ENCODE measurements around the gene VAC14.

The VAC14 gene

GRCh38 chr16:70753228-70753627 is 47.7 kb downstream of the VAC14 start:
- Histone ChIP-seq H3K4me3 (ENCODE audit: low read depth in 1 of 2, low read length in 2 of 2) (no peak overlapping the region), H3K4me1 (ENCODE audit: control insufficient read depth in 1 of 2, insufficient read depth in 2 of 2, low read length in 2 of 2) (peaks cover 28 to 35% of the 10 kb centered on the region in 2 donors), H3K27ac (ENCODE audit: low read depth, low read length) (no peak overlapping the region), H3K9ac (ENCODE audit: low read depth in 1 of 2, low read length in 2 of 2) (no peak overlapping the region), H3K36me3 (ENCODE audit: control insufficient read depth in 1 of 2, insufficient read depth in 2 of 2, low read length in 2 of 2) (peaks cover 4 to 16% of the 10 kb centered on the region in 2 donors), H3K9me3 (ENCODE audit: control insufficient read depth in 1 of 2, low read length in 2 of 2) (no peaks in the 10 kb centered on the region), H3K27me3 (ENCODE audit: control insufficient read depth in 1 of 2, insufficient read depth in 2 of 2, low read length in 2 of 2) (no peaks in the 10 kb centered on the region)

DNA sequence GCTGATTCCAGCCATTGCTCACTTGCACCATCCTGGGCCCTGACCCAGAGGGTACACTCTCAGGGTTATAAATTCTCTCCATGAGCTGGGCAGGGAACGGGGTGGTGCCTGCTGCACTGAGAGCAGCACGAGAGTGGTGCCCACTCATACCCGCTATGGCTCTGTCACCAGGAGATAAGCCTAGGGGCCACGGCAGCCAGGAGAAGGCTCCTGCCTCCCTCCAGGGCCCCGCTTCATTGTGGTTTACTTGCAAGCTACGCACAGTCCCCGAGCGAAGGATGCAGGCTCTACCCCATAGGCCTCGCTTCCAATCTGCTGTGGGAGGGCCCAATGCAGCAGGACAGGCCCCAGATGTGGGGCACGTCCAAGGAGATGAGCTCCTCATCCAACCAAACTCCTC is 48.5 kb downstream of the VAC14 start:
- H3K4me3 ChIP-seq (ENCODE audit: low read depth in 1 of 2, low read length in 2 of 2): no peak overlapping the region
- no peaks in the 10 kb centered on the region for H3K27me3 ChIP-seq (ENCODE audit: control insufficient read depth in 1 of 2, insufficient read depth in 2 of 2, low read length in 2 of 2)
- peak overlapping the region; percentile 34 for H3K27ac ChIP-seq (ENCODE audit: low read depth, low read length)
- peaks cover 4 to 9% of the 10 kb centered on the region in 2 donors for H3K36me3 ChIP-seq (ENCODE audit: control insufficient read depth in 1 of 2, insufficient read depth in 2 of 2, low read length in 2 of 2)
- H3K9me3 ChIP-seq (ENCODE audit: control insufficient read depth in 1 of 2, low read length in 2 of 2): no peaks in the 10 kb centered on the region
- no peak overlapping the region for H3K9ac ChIP-seq (ENCODE audit: low read depth in 1 of 2, low read length in 2 of 2)
- H3K4me1 ChIP-seq (ENCODE audit: control insufficient read depth in 1 of 2, insufficient read depth in 2 of 2, low read length in 2 of 2): peaks cover 36 to 44% of the 10 kb centered on the region in 2 donors

GRCh38 chr16:70751593-70751992 is 49.4 kb downstream of the VAC14 start:
- H3K4me3 ChIP-seq (ENCODE audit: low read depth in 1 of 2, low read length in 2 of 2): no peak overlapping the region
- H3K9me3 ChIP-seq (ENCODE audit: control insufficient read depth in 1 of 2, low read length in 2 of 2): no peaks in the 10 kb centered on the region
- no peak overlapping the region for H3K9ac ChIP-seq (ENCODE audit: low read depth in 1 of 2, low read length in 2 of 2)
- H3K36me3 ChIP-seq (ENCODE audit: control insufficient read depth in 1 of 2, insufficient read depth in 2 of 2, low read length in 2 of 2): peaks cover 2 to 4% of the 10 kb centered on the region in 2 donors
- H3K27ac ChIP-seq (ENCODE audit: low read depth, low read length): peak overlapping the region; percentile 40
- H3K4me1 ChIP-seq (ENCODE audit: control insufficient read depth in 1 of 2, insufficient read depth in 2 of 2, low read length in 2 of 2): peaks cover 44 to 52% of the 10 kb centered on the region in 2 donors
- no peaks in the 10 kb centered on the region for H3K27me3 ChIP-seq (ENCODE audit: control insufficient read depth in 1 of 2, insufficient read depth in 2 of 2, low read length in 2 of 2)

DNA sequence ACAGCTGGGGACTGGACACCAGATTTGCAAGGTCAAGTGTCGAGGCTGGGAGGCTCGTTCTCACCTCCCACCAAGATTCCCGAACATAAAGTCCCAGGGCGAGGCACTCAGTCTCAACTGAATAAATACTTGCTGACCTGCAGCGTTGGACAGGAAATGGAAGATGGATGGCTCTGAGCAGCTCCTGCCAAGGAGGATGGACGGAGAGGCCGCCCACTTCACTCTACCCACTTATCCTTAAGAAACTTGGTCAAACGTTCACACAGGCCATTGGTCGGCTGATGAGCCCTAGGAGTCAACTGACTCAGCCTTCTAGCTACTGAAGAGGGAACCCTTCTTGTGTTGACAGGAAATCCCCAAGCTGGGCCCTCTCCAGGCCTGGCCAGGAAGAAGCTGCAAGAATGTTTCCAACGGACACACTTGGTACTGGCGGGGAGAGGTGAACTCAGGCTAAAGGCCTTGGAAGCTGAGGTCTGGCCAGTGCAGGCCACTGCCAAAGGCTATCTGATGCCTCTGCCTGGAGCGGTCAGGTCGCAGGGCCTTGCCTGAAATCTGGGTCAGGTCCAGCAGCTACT is 50.0 kb downstream of the VAC14 start:
- Histone ChIP-seq H3K36me3 (ENCODE audit: control insufficient read depth in 1 of 2, insufficient read depth in 2 of 2, low read length in 2 of 2) (peaks cover 0 to 4% of the 10 kb centered on the region in 2 donors), H3K27me3 (ENCODE audit: control insufficient read depth in 1 of 2, insufficient read depth in 2 of 2, low read length in 2 of 2) (no peaks in the 10 kb centered on the region), H3K9ac (ENCODE audit: low read depth in 1 of 2, low read length in 2 of 2) (no peak overlapping the region), H3K27ac (ENCODE audit: low read depth, low read length) (peak overlapping the region; percentile 60), H3K9me3 (ENCODE audit: control insufficient read depth in 1 of 2, low read length in 2 of 2) (no peaks in the 10 kb centered on the region), H3K4me3 (ENCODE audit: low read depth in 1 of 2, low read length in 2 of 2) (no peak overlapping the region), H3K4me1 (ENCODE audit: control insufficient read depth in 1 of 2, insufficient read depth in 2 of 2, low read length in 2 of 2) (peaks cover 50 to 58% of the 10 kb centered on the region in 2 donors)

GRCh38 chr16:70749681-70750601 is 51.0 kb downstream of the VAC14 start:
- Histone ChIP-seq H3K27ac (ENCODE audit: low read depth, low read length) (peak overlapping the region; percentile 60), H3K9me3 (ENCODE audit: control insufficient read depth in 1 of 2, low read length in 2 of 2) (no peaks in the 10 kb centered on the region), H3K27me3 (ENCODE audit: control insufficient read depth in 1 of 2, insufficient read depth in 2 of 2, low read length in 2 of 2) (no peaks in the 10 kb centered on the region), H3K4me3 (ENCODE audit: low read depth in 1 of 2, low read length in 2 of 2) (no peak overlapping the region), H3K4me1 (ENCODE audit: control insufficient read depth in 1 of 2, insufficient read depth in 2 of 2, low read length in 2 of 2) (peaks cover 56 to 60% of the 10 kb centered on the region in 2 donors), H3K36me3 (ENCODE audit: control insufficient read depth in 1 of 2, insufficient read depth in 2 of 2, low read length in 2 of 2) (peaks cover 0 to 4% of the 10 kb centered on the region in 2 donors), H3K9ac (ENCODE audit: low read depth in 1 of 2, low read length in 2 of 2) (no peak overlapping the region)

DNA sequence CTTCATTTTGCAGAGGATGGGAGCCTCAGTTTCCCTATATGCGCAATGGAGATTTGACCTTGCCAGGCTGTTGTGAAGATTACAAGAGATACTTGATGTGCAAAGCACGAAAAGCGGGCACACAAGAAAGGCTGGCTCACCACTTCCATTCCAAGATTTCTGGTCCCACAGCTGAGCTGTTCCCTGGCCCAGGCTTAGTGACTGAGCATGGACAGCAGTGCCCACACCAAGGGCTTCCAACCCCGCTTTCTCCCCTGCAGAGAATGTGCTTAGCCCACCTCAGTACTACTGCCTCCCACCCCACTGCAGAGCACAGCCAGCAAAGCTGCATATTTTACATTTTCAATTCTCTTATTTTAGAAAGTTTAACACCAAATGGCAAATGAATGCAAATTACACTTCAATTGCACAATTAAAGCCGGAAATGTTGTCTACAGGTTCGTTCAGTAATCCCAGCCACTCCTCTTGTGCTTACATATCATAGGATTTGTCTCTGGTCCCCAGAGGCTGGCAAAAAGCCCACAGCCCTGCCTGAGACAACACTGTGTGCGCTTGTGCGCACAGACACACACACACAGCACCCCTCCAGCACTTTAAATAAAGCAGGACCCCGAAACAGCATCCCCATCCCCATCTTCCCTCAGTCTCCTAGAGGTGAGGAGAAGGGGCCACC is 51.8 kb downstream of the VAC14 start:
- Histone ChIP-seq H3K27ac (ENCODE audit: low read depth, low read length) (peak overlapping the region; percentile 60), H3K36me3 (ENCODE audit: control insufficient read depth in 1 of 2, insufficient read depth in 2 of 2, low read length in 2 of 2) (peaks cover 0 to 3% of the 10 kb centered on the region in 2 donors), H3K4me3 (ENCODE audit: low read depth in 1 of 2, low read length in 2 of 2) (no peak overlapping the region), H3K27me3 (ENCODE audit: control insufficient read depth in 1 of 2, insufficient read depth in 2 of 2, low read length in 2 of 2) (no peaks in the 10 kb centered on the region), H3K4me1 (ENCODE audit: control insufficient read depth in 1 of 2, insufficient read depth in 2 of 2, low read length in 2 of 2) (peaks cover 56 to 59% of the 10 kb centered on the region in 2 donors), H3K9me3 (ENCODE audit: control insufficient read depth in 1 of 2, low read length in 2 of 2) (no peaks in the 10 kb centered on the region), H3K9ac (ENCODE audit: low read depth in 1 of 2, low read length in 2 of 2) (no peak overlapping the region)

- no peak overlapping the region for H3K27ac ChIP-seq (ENCODE audit: low read depth, low read length)
- no peak overlapping the region for H3K4me3 ChIP-seq (ENCODE audit: low read depth in 1 of 2, low read length in 2 of 2)
- no peak overlapping the region for H3K9ac ChIP-seq (ENCODE audit: low read depth in 1 of 2, low read length in 2 of 2)
- H3K36me3 ChIP-seq (ENCODE audit: control insufficient read depth in 1 of 2, insufficient read depth in 2 of 2, low read length in 2 of 2): peaks cover 2 to 10% of the 10 kb centered on the region in 2 donors
- peaks cover 54 to 56% of the 10 kb centered on the region in 2 donors for H3K4me1 ChIP-seq (ENCODE audit: control insufficient read depth in 1 of 2, insufficient read depth in 2 of 2, low read length in 2 of 2)
- no peaks in the 10 kb centered on the region for H3K27me3 ChIP-seq (ENCODE audit: control insufficient read depth in 1 of 2, insufficient read depth in 2 of 2, low read length in 2 of 2)
- no peaks in the 10 kb centered on the region for H3K9me3 ChIP-seq (ENCODE audit: control insufficient read depth in 1 of 2, low read length in 2 of 2)
Measured at GRCh38 chr16:70747703-70748631, 53.0 kb downstream of the VAC14 start.

DNA sequence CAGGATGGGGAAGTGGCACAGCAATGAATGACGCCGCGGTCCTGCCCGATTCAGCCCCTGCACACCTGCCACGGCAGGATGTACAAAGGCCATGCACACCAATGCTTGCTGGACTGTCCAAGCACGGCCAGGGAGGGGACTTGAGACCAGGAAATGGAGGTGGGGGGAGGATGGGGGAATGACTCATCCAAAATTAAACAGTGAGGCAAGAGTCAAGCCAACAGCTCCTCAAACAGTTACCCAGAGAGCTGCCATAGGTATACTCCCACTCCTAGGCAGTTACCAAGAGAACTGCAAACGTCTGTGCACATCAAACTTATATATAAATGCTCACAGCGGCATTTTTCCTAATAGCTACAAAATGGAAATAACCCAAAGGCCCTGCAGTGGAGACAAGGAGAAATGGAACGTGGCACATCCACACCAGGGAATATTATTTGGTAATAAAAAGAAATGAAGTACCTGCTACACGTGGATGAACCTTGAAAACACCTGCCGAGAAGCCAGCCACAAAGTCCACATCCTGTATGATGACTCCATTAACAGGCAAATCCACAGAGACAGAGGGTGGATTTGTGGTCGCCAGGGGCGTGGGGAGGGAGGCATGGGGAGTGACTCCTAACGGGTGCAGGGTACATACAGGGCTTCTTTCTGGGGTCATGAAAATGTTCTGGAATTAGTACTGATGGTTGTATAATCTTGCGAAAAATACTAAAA is 54.1 kb downstream of the VAC14 start:
- Histone ChIP-seq H3K27ac (ENCODE audit: low read depth, low read length) (peak overlapping the region; percentile 43), H3K9me3 (ENCODE audit: control insufficient read depth in 1 of 2, low read length in 2 of 2) (no peaks in the 10 kb centered on the region), H3K27me3 (ENCODE audit: control insufficient read depth in 1 of 2, insufficient read depth in 2 of 2, low read length in 2 of 2) (no peaks in the 10 kb centered on the region), H3K36me3 (ENCODE audit: control insufficient read depth in 1 of 2, insufficient read depth in 2 of 2, low read length in 2 of 2) (peaks cover 2 to 10% of the 10 kb centered on the region in 2 donors), H3K4me1 (ENCODE audit: control insufficient read depth in 1 of 2, insufficient read depth in 2 of 2, low read length in 2 of 2) (peaks cover 50 to 56% of the 10 kb centered on the region in 2 donors), H3K4me3 (ENCODE audit: low read depth in 1 of 2, low read length in 2 of 2) (no peak overlapping the region), H3K9ac (ENCODE audit: low read depth in 1 of 2, low read length in 2 of 2) (no peak overlapping the region)
